GM23338 (cell line): ENCODE results near the gene DUSP7. TPM values are rescaled to one million over a fixed set of nuclear protein-coding genes. Genes with fewer than 3 reads are reported as not detected.

Source experiments
- ATAC-seq: fragments of 200-7000 bp; cut with Tn5 transposase; 3 replicates; pipeline ENCODE4 v1.9.1; 2020
- DNase-seq: peaks from one replicate; pipeline ENCODE4 v3.0.0-alpha.2; 2015; ENCODE audit warnings: low spot score
- H2AFZ ChIP-seq: fragments of 200-600 bp; sonication (generic); 2 replicates; pipeline ENCODE4 v1.8.0; 2016; ENCODE audit warnings: antibody characterized with exemption, mild to moderate bottlenecking, moderate library complexity
- H3F3A ChIP-seq: fragments of 200-600 bp; sonication (generic); replicated peaks from 2 replicates; pipeline ENCODE4 v1.8.0; 2017; ENCODE audit warnings: antibody characterized with exemption, mixed run types, low read depth
- H3K27ac ChIP-seq: fragments of 200-600 bp; sonication (generic); 2 replicates; pipeline ENCODE4 v1.6.1; 2016; ENCODE audit warnings: low read depth
- H3K27me3 ChIP-seq: fragments of 200-600 bp; sonication (generic); 2 replicates; pipeline ENCODE4 v1.8.0; 2016; ENCODE audit warnings: mild to moderate bottlenecking, mixed run types, moderate library complexity; ENCODE audit not compliant: insufficient read depth
- H3K36me3 ChIP-seq: fragments of 200-600 bp; sonication (generic); 2 replicates; pipeline ENCODE4 v1.8.0; 2016; ENCODE audit warnings: mild to moderate bottlenecking; ENCODE audit not compliant: insufficient read depth
- H3K4me1 ChIP-seq: fragments of 200-600 bp; sonication (generic); 2 replicates; pipeline ENCODE4 v1.8.0; 2016; ENCODE audit warnings: mild to moderate bottlenecking, moderate library complexity; ENCODE audit not compliant: insufficient read depth
- H3K4me2 ChIP-seq: fragments of 200-600 bp; sonication (generic); 2 replicates; pipeline ENCODE4 v1.7.1; 2017; ENCODE audit warnings: mixed run types
- H3K4me3 ChIP-seq: fragments of 200-600 bp; sonication (generic); 2 replicates; pipeline ENCODE4 v1.6.1; 2016; ENCODE audit warnings: mixed run types
- H3K79me2 ChIP-seq: fragments of 200-600 bp; sonication (generic); replicated peaks from 2 replicates; pipeline ENCODE4 v1.8.0; 2017; ENCODE audit warnings: mild to moderate bottlenecking; ENCODE audit not compliant: insufficient read depth
- H3K9me2 ChIP-seq: fragments of 200-600 bp; sonication (generic); 2 replicates; pipeline ENCODE4 v1.8.0; 2017; ENCODE audit not compliant: insufficient read depth
- H4K20me1 ChIP-seq: fragments of 200-600 bp; sonication (generic); replicated peaks from 2 replicates; pipeline ENCODE4 v1.8.0; 2017; ENCODE audit warnings: mild to moderate bottlenecking; ENCODE audit not compliant: insufficient read depth
- H3K27ac Mint-ChIP-seq: 2 replicates; pipeline ENCODE4 v1.8.0; 2020; ENCODE audit warnings: inconsistent platforms, mild to moderate bottlenecking, moderate library complexity, mixed read lengths
- H3K27me3 Mint-ChIP-seq: 3 replicates; pipeline ENCODE4 v1.8.0; 2022; ENCODE audit warnings: low read depth, mild to moderate bottlenecking, moderate library complexity, mixed read lengths, inconsistent platforms; ENCODE audit not compliant: insufficient read depth, poor library complexity
- H3K36me3 Mint-ChIP-seq: 3 replicates; pipeline ENCODE4 v1.8.0; 2021; ENCODE audit warnings: low read depth, mild to moderate bottlenecking, inconsistent platforms, moderate library complexity, mixed read lengths
- H3K4me1 Mint-ChIP-seq: 3 replicates; pipeline ENCODE4 v1.8.0; 2020; ENCODE audit warnings: mild to moderate bottlenecking, inconsistent platforms, mixed read lengths
- H3K4me3 Mint-ChIP-seq: 3 replicates; pipeline ENCODE4 v1.8.0; 2021; ENCODE audit warnings: moderate library complexity, mild to moderate bottlenecking, inconsistent platforms, mixed read lengths
- H3K9me3 Mint-ChIP-seq: 3 replicates; pipeline ENCODE4 v1.8.0; 2020; ENCODE audit warnings: moderate library complexity, mild to moderate bottlenecking, inconsistent platforms, mixed read lengths
- CREB1 ChIP-seq: fragments of 250-450 bp; sonication (Bioruptor Pico); IDR thresholded peaks from 2 replicates; pipeline ENCODE4 v1.5.0; 2020; ENCODE audit warnings: low read depth, mild to moderate bottlenecking, moderate library complexity
- EZH2 ChIP-seq: fragments of 200-600 bp; sonication (generic); IDR thresholded peaks from one replicate; pipeline ENCODE4 v1.8.0; 2017; ENCODE audit warnings: antibody characterized with exemption, mild to moderate bottlenecking, low read depth; ENCODE audit not compliant: unreplicated experiment
- EZH2phosphoT487 ChIP-seq: fragments of 200-600 bp; sonication (generic); IDR thresholded peaks from one replicate; pipeline ENCODE4 v1.8.1; 2018; ENCODE audit warnings: antibody characterized with exemption; ENCODE audit not compliant: unreplicated experiment
- POLR2AphosphoS5 ChIP-seq: IDR thresholded peaks from 2 replicates; pipeline ENCODE4 v1.6.1; 2016; ENCODE audit warnings: antibody characterized with exemption, low read depth
- ZNF114 ChIP-seq: fragments of 250-450 bp; sonication (Bioruptor Pico); IDR thresholded peaks from 2 replicates; pipeline ENCODE4 v1.5.0; 2020; ENCODE audit warnings: mild to moderate bottlenecking, moderate library complexity
- polyA plus RNA-seq: library from polyadenylated mRNA; unstranded; fragments of >200 nt; fragmentation: Nextera tagmentation; extraction: Ambion mirVana; gene quantifications from 2 replicates; pipeline ENCODE4 v1.2.1, GENCODE V29; 2016
- total RNA-seq: library from RNA; depleted of rRNA; stranded (reverse); fragments of >200 nt; shearing (Covaris generic); gene quantifications from 2 replicates; pipeline ENCODE4 v1.2.3, GENCODE V29; 2014
- TF ChIP-seq, protein P1 (sequence below): IDR thresholded peaks from one replicate; pipeline ENCODE4 v1.6.1; 2018; ENCODE audit warnings: antibody characterized with exemption; ENCODE audit not compliant: unreplicated experiment
- TF ChIP-seq, protein P2 (sequence below): IDR thresholded peaks from 2 replicates; pipeline ENCODE4 v1.6.1; 2016; ENCODE audit warnings: antibody characterized with exemption
- TF ChIP-seq, protein P3 (sequence below): fragments of 250-450 bp; sonication (Bioruptor Pico); IDR thresholded peaks from 2 replicates; pipeline ENCODE4 v1.5.0; 2020; ENCODE audit warnings: mild to moderate bottlenecking, moderate library complexity

Gene DUSP7
- total and polyA plus RNA-seq, 2 experiments from 2014 or later, result 5.6 to 14.7 TPM

DNA sequence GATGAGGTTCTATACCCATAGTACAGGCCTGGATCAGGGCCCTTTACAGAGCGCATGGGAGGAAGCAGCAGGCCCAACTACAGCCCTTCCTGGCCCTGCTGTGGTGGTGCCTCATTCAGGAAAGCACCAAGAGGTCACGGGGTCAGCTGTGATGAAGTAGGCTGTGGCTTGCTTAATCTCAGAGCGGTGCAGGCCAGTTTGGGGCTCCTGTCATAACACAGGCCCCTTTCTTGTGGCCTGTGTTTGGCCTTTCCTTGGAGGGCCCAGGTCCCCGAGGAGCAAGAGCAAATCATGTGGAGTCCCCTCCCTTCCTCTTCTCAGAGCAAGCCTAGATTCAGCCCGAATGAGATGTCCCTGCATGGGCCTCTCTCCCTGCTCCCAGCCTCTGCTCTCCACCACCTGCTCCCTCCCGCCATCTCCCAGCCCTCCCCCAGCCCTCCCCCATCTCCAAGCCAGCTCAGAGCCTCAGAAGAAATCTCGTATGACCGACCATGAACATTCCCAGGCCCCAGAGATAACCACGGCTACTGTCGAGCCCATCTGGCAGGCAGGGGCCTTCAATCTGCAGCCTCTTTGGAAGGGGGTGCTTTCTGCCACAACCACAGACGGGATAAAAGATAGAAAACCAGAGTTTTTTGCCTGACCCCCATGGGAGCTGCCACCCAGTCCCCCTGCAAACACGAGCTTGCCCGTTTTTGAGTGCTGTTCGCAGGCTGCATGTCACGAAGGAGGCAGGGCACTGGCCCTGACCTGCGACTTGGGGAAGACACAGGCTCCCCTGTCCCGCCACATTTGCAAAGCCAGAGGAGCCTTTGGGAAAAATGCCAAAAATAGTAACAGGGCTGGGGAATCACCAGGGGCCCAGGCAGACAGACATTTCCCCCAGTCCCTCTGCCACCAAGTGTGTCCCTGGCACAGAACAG, 32.3 kb upstream of the DUSP7 start (continued):
- TF ChIP-seq, protein P1, sequence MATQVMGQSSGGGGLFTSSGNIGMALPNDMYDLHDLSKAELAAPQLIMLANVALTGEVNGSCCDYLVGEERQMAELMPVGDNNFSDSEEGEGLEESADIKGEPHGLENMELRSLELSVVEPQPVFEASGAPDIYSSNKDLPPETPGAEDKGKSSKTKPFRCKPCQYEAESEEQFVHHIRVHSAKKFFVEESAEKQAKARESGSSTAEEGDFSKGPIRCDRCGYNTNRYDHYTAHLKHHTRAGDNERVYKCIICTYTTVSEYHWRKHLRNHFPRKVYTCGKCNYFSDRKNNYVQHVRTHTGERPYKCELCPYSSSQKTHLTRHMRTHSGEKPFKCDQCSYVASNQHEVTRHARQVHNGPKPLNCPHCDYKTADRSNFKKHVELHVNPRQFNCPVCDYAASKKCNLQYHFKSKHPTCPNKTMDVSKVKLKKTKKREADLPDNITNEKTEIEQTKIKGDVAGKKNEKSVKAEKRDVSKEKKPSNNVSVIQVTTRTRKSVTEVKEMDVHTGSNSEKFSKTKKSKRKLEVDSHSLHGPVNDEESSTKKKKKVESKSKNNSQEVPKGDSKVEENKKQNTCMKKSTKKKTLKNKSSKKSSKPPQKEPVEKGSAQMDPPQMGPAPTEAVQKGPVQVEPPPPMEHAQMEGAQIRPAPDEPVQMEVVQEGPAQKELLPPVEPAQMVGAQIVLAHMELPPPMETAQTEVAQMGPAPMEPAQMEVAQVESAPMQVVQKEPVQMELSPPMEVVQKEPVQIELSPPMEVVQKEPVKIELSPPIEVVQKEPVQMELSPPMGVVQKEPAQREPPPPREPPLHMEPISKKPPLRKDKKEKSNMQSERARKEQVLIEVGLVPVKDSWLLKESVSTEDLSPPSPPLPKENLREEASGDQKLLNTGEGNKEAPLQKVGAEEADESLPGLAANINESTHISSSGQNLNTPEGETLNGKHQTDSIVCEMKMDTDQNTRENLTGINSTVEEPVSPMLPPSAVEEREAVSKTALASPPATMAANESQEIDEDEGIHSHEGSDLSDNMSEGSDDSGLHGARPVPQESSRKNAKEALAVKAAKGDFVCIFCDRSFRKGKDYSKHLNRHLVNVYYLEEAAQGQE, result no peak
- TF ChIP-seq ZNF114 (CRISPR knock-in tag), result no peak

DNA sequence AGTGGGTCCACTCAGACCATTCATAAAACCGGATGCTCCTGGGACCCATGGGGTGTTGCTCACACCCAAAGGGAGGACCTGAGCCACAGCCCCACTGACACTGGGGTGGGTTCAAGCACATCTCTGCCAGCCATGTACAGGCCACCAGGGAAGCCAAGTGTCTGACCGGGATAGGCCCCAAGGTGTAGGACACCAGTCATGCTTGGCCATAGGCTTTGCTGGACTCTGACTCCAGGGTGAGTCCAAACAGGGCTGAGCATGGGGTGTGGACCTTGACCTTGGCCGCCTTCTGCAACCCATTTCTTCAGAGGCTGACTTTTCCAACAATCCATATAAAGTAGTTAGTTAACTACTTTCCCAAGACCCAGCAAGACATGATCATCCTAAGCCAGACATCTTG, 31.4 kb upstream of the DUSP7 start:
- H3K9me2 ChIP-seq, result no peaks in the 10 kb centered on the region
- H3K4me1 ChIP-seq, result no peaks in the 10 kb centered on the region
- no peak overlapping the region for H3K27ac ChIP-seq
- no peaks in the 10 kb centered on the region; the same call in 2 of the 3 replicates for H3K36me3 Mint-ChIP-seq
- peaks cover 4% of the 10 kb centered on the region for H4K20me1 ChIP-seq
- no peak overlapping the region for H3K4me3 Mint-ChIP-seq
- no peak overlapping the region for H2AFZ ChIP-seq
- H3K27me3 ChIP-seq, result no peaks in the 10 kb centered on the region
- H3F3A ChIP-seq, result no peaks in the 10 kb centered on the region
- H3K79me2 ChIP-seq, result no peaks in the 10 kb centered on the region
- no peaks in the 10 kb centered on the region for H3K9me3 Mint-ChIP-seq
- peaks cover 5% of the 10 kb centered on the region for H3K27me3 Mint-ChIP-seq
- H3K4me2 ChIP-seq, result no peak overlapping the region
- no peak for ATAC-seq
- no peak overlapping the region for H3K4me3 ChIP-seq
- no peak for DNase-seq
- no peak overlapping the region for H3K27ac Mint-ChIP-seq
- H3K4me1 Mint-ChIP-seq, result peaks cover 21% of the 10 kb centered on the region; the same call in 2 of the 3 replicates
- H3K36me3 ChIP-seq, result no peaks in the 10 kb centered on the region; the same call in 1 of the 2 replicates
- TF ChIP-seq ZNF114 (CRISPR knock-in tag), result no peak
- TF ChIP-seq, protein P1, result no peak
- TF ChIP-seq, protein P2, sequence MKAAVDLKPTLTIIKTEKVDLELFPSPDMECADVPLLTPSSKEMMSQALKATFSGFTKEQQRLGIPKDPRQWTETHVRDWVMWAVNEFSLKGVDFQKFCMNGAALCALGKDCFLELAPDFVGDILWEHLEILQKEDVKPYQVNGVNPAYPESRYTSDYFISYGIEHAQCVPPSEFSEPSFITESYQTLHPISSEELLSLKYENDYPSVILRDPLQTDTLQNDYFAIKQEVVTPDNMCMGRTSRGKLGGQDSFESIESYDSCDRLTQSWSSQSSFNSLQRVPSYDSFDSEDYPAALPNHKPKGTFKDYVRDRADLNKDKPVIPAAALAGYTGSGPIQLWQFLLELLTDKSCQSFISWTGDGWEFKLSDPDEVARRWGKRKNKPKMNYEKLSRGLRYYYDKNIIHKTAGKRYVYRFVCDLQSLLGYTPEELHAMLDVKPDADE, result no peak
- no peak for TF ChIP-seq EZH2phosphoT487
- TF ChIP-seq, protein P3, sequence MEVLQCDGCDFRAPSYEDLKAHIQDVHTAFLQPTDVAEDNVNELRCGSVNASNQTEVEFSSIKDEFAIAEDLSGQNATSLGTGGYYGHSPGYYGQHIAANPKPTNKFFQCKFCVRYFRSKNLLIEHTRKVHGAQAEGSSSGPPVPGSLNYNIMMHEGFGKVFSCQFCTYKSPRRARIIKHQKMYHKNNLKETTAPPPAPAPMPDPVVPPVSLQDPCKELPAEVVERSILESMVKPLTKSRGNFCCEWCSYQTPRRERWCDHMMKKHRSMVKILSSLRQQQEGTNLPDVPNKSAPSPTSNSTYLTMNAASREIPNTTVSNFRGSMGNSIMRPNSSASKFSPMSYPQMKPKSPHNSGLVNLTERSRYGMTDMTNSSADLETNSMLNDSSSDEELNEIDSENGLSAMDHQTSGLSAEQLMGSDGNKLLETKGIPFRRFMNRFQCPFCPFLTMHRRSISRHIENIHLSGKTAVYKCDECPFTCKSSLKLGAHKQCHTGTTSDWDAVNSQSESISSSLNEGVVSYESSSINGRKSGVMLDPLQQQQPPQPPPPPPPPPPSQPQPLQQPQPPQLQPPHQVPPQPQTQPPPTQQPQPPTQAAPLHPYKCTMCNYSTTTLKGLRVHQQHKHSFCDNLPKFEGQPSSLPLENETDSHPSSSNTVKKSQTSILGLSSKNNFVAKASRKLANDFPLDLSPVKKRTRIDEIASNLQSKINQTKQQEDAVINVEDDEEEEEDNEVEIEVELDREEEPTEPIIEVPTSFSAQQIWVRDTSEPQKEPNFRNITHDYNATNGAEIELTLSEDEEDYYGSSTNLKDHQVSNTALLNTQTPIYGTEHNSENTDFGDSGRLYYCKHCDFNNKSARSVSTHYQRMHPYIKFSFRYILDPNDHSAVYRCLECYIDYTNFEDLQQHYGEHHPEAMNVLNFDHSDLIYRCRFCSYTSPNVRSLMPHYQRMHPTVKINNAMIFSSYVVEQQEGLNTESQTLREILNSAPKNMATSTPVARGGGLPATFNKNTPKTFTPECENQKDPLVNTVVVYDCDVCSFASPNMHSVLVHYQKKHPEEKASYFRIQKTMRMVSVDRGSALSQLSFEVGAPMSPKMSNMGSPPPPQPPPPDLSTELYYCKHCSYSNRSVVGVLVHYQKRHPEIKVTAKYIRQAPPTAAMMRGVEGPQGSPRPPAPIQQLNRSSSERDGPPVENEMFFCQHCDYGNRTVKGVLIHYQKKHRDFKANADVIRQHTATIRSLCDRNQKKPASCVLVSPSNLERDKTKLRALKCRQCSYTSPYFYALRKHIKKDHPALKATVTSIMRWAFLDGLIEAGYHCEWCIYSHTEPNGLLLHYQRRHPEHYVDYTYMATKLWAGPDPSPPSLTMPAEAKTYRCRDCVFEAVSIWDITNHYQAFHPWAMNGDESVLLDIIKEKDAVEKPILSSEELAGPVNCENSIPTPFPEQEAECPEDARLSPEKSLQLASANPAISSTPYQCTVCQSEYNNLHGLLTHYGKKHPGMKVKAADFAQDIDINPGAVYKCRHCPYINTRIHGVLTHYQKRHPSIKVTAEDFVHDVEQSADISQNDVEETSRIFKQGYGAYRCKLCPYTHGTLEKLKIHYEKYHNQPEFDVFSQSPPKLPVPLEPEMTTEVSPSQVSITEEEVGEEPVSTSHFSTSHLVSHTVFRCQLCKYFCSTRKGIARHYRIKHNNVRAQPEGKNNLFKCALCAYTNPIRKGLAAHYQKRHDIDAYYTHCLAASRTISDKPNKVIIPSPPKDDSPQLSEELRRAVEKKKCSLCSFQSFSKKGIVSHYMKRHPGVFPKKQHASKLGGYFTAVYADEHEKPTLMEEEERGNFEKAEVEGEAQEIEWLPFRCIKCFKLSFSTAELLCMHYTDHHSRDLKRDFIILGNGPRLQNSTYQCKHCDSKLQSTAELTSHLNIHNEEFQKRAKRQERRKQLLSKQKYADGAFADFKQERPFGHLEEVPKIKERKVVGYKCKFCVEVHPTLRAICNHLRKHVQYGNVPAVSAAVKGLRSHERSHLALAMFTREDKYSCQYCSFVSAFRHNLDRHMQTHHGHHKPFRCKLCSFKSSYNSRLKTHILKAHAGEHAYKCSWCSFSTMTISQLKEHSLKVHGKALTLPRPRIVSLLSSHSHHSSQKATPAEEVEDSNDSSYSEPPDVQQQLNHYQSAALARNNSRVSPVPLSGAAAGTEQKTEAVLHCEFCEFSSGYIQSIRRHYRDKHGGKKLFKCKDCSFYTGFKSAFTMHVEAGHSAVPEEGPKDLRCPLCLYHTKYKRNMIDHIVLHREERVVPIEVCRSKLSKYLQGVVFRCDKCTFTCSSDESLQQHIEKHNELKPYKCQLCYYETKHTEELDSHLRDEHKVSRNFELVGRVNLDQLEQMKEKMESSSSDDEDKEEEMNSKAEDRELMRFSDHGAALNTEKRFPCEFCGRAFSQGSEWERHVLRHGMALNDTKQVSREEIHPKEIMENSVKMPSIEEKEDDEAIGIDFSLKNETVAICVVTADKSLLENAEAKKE (CRISPR knock-in tag), result no peak
- no peak for TF ChIP-seq CREB1 (CRISPR knock-in tag)
- TF ChIP-seq POLR2AphosphoS5, result no peak
- TF ChIP-seq EZH2, result no peak
